LNCAP (cell line): Measurements from ENCODE around the gene CDC14C.

Experiments
- TF ChIP-seq, protein P1 (sequence below): fragments of 450-650 bp; IDR thresholded peaks from 2 replicates; pipeline ENCODE4 v1.5.1; 2017; ENCODE audit warnings: mild to moderate bottlenecking

Gene CDC14C

DNA sequence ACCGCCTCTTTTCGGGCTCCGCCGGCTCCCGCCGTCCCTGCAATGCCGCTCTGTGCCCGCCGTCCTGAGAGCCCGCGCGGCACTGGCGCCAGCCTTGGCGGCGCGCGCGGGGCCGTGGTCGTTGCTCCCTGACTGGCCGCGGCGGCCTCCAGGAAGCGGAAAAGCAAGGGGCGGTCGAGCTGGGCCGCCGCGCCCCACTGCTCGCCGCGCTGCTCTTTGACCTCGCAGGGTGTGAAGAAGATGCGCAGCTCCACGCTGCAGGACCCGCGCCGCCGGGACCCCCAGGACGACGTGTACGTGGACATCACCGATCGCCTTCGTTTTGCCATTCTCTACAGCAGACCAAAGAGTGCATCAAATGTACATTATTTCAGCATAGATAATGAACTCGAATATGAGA, at the start of gene CDC14C:
Gene CDC14C (plus strand): TSS at position 115 of the 400 bp plus-strand sequence. CDS start 126 bp downstream, at position 241.
- TF ChIP-seq, protein P1, sequence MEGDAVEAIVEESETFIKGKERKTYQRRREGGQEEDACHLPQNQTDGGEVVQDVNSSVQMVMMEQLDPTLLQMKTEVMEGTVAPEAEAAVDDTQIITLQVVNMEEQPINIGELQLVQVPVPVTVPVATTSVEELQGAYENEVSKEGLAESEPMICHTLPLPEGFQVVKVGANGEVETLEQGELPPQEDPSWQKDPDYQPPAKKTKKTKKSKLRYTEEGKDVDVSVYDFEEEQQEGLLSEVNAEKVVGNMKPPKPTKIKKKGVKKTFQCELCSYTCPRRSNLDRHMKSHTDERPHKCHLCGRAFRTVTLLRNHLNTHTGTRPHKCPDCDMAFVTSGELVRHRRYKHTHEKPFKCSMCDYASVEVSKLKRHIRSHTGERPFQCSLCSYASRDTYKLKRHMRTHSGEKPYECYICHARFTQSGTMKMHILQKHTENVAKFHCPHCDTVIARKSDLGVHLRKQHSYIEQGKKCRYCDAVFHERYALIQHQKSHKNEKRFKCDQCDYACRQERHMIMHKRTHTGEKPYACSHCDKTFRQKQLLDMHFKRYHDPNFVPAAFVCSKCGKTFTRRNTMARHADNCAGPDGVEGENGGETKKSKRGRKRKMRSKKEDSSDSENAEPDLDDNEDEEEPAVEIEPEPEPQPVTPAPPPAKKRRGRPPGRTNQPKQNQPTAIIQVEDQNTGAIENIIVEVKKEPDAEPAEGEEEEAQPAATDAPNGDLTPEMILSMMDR, result no peak

DNA sequence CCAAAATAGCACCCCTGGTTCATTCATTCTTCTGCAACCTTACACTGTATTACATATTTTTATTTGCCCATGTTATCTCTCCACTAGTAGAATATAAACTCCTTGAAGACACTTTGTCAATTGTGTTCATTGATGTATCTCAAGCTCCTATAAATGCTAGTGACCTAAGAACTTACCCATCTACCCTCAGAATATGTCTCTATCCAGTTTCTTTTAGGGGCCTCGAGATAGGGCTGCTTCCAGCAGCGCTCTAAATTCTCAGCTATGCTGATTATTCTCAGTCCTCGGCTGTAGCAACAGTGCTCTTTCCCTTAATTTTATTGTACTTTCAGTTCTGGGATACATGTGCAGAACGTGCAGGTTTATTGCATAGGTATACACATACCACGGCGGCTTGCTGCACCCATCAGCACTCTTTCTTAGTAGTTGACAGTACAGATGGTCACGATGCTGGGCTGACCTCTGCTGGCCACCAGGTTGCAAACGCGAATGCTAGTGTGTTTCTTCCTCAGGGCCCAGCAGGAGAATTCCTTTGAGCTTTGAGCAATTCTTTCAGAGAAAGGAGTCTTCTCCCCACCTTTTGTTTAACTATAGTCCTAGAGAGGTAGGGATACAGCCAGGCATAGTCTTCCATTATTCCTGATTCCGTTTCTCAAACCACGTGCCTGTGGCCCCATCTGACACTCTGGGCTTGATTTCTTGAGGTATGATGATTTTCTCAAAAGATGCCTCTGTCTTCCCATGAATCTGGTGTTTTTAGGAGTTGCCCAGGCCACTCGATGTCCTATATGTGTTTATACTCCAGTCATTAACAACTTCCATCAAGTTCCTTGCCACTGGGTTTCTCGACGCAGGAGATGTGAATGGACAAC, 49.1 kb upstream of the CDC14C start:
- TF ChIP-seq, protein P1, result peak; percentile 79

DNA sequence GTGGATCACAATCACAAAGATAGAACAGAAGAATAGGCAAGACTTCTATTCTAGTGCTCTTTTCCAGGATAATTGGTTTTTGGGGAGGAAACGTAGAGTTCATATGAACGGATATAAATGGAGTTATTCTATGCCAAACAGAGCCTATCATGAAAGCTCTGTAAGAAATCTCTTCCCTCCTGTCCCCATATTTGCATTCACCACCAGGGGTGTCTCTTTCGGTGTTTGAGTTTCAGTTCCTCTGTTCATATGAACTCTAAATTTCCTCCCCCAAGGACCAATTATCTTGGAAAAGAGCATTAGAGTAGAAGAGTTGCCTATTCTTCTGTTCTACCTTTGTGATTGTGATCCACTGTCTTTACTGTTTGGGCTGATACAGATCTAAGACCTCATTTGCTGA, 48.3 kb upstream of the CDC14C start:
- TF ChIP-seq, protein P1, result no peak

DNA sequence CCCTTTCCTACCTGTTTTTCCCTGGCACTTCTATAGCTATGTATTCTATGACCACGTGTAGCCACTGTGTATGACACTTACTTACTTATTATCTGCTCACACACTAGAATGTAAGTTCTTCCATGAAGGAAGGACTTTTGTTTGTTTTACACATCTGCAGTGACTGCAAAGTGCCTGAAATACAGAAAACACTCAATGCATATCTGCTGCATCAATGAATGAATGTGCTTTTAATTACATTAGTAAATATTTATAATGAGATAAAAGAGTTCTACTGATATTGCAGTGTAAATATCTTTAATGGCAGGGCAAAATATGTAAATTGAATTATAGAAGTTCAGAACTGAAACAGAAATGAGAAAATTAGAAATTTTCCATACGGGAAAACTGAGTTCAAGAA, 43.5 kb upstream of the CDC14C start:
- TF ChIP-seq, protein P1, result no peak

DNA sequence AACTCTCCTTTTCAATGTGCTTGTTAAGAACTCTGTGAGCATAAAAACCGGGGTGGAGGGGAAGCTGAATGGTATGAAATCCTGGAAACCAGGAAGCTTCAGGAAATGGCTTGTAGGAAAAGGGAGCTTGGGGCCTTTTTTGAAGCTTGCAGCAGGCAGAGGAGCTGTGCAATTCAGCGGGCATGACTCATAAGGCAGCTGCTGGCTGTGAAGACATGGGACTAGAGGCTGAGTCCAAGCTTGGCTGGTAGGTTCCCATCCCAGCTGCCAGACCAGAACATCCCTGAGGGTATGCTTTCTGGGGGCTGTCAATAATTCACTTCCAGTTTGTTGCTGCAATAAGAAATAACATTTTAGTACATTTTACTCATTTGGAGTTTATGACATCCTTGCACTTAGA, 36.8 kb upstream of the CDC14C start:
- TF ChIP-seq, protein P1, result no peak

DNA sequence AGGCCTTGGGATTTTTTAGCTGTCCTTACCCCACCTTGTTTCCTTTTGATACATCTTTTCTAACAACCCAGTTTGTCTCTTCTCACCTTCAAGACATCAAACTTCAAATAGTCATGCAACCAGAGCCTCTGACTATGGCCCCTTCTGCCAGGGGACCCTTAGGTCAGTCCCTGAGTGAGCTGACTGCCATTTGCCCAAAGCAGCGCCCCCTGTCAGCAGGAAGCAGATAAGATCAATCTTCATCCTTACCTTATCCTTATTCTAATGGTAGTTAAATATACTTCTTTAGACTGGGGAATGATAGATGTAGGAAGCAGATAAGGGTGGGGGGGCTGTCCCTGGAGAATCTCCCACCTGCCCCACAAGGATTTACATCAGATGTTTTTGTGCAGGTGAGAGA, 29.8 kb upstream of the CDC14C start:
- TF ChIP-seq, protein P1, result no peak

DNA sequence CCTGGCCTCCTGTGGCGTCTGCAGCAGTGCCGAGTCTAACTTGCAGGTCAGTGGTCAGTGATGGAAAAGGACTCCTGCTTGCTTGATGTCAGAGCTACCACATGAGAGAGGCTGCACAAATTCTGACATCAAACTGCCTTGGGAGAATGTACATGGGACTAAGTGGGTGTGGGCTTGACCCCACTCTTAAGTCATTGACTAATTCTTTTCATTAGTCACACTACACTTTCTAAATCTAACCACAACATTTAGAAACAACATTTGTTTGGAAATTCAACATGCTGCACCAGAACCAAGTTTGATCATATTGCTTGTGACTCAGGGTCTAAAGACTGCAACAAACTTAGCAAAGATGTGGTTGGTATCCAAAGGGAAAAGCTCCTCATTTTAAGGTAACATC, 24.4 kb upstream of the CDC14C start:
- TF ChIP-seq, protein P1, result no peak
